Placental epithelial cell (primary cell): ENCODE results near the gene GTF3C6. TPM values are rescaled to one million over a fixed set of nuclear protein-coding genes. Genes with fewer than 3 reads are reported as not detected.

Experiments
- total RNA-seq: library from RNA; depleted of rRNA; stranded (reverse); fragments of >200 nt; gene quantifications from 2 replicates; pipeline ENCODE4 v1.2.3, GENCODE V29; 2012

Gene GTF3C6
- 22.0 and 23.4 TPM in 2 replicates for total RNA-seq

GRCh38 chr6:110958329-110959192, at the start of gene GTF3C6:
TSS of gene GTF3C6 (plus strand) at chr6:110958706. CDS start at chr6:110958770, 64 bp downstream.

Other genes starting within 250 kb of the GTF3C6 start
- gene CDK19, start 143.2 kb upstream of the GTF3C6 start, total RNA-seq: 10.2 and 16.5 TPM in 2 replicates
- 23.6 and 64.6 TPM in 2 replicates for gene AMD1, start 83.9 kb upstream of the GTF3C6 start, total RNA-seq
- 8.6 and 15.5 TPM in 2 replicates for gene RPF2, start 23.3 kb downstream of the GTF3C6 start, total RNA-seq
- gene SLC16A10, start 128.8 kb downstream of the GTF3C6 start, total RNA-seq: 0.22 TPM in 1 of 2 replicates, not detected in the other